SKM-1 treated with dmso at 0.1 percent for 144 hours (cell line): ENCODE results near the gene UPF1.
"Not testable (repeated sequence)": the region's sequence is repeated elsewhere in the genome, so short reads cannot be mapped to it uniquely, and the experiment has no call there.

Experiments
- DNase-seq: peaks from one replicate; lab custom pipeline; 2025; ENCODE audit not compliant: unreplicated experiment; lab: John Stamatoyannopoulos, UW

The UPF1 gene

GRCh38 chr19:18910801-18911436, 79.2 kb downstream of the UPF1 start:
- no peak for DNase-seq

- DNase-seq: no peak
Observed at GRCh38 chr19:18912933-18913332, 81.2 kb downstream of the UPF1 start.

GRCh38 chr19:18913466-18913865, 81.7 kb downstream of the UPF1 start:
- no peak for DNase-seq

GRCh38 chr19:18915639-18916038, 83.9 kb downstream of the UPF1 start:
- no peak for DNase-seq

- DNase-seq: not testable (repeated sequence)
Observed at GRCh38 chr19:18917593-18917992, 85.8 kb downstream of the UPF1 start.
